A549 (cell line): ENCODE data around the gene KRT7. TPM values are rescaled to one million over a fixed set of nuclear protein-coding genes. Genes with fewer than 3 reads are reported as not detected.

ENCODE experiments used
- ATAC-seq, 2 experiments: fragments of 200-7000 bp in 1 of 2; fragments of >200 bp in 1 of 2; cut with Nextera tagmentation in 1 of 2; cut with Tn5 transposase in 1 of 2; 3 replicates each; pipeline versions ENCODE4 v1.8.0 to v1.9.1; 2018 to 2020; ENCODE audit warnings: mild to moderate bottlenecking in 1 of 2, moderate library complexity in 1 of 2
- CTCF ChIA-PET: fragments of 300-600 bp; sonication (Branson Sonifier 250); formaldehyde crosslinking; extraction: SDS; loops from one replicate; lab custom pipeline; 2021; ENCODE audit warnings: antibody characterized with exemption, inconsistent platforms; lab: Yijun Ruan, JAX
- POLR2A ChIA-PET: fragments of 350-600 bp; formaldehyde crosslinking; extraction: SDS; loops from one replicate; lab custom pipeline; 2021; ENCODE audit warnings: antibody characterized with exemption, inconsistent platforms; lab: Yijun Ruan, JAX
- DNase-seq, 2 experiments: peaks; one replicate each; pipeline versions ENCODE4 v3.0.0 to v3.0.0-alpha.2; 2011 to 2016; ENCODE audit warnings: low read depth in 1 of 2, low spot score in 1 of 2
- FAIRE-seq: peaks from 2 replicates; lab custom pipeline; 2011; peaks lifted over from hg19 to GRCh38; lab: Jason Lieb, UNC
- H3K27ac ChIP-seq, 2 experiments: fragments of >200 bp; sonication (Bioruptor Twin); formaldehyde crosslinking; 3 replicates each; pipeline ENCODE4 v1.5.1; 2016 to 2017
- H3K4me1 ChIP-seq: fragments of >200 bp; sonication (Bioruptor Twin); formaldehyde crosslinking; 3 replicates; pipeline ENCODE4 v1.6.1; 2016
- H3K4me2 ChIP-seq: fragments of >200 bp; sonication (Bioruptor Twin); formaldehyde crosslinking; 3 replicates; pipeline ENCODE4 v1.6.1; 2016
- H3K4me3 ChIP-seq: fragments of >200 bp; sonication (Bioruptor Twin); formaldehyde crosslinking; 3 replicates; pipeline ENCODE4 v1.5.1; 2016
- H3K9me3 ChIP-seq: fragments of >200 bp; sonication (Bioruptor Twin); formaldehyde crosslinking; 3 replicates; pipeline ENCODE4 v1.6.1; 2016
- BHLHE40 ChIP-seq: IDR thresholded peaks from 2 replicates; pipeline ENCODE4 v1.6.1; 2012; ENCODE audit warnings: low read depth, low read length, inconsistent platforms
- CEBPB ChIP-seq, 2 experiments: fragments of >200 bp in 1 of 2; sonication (Bioruptor Twin) in 1 of 2; formaldehyde crosslinking in 1 of 2; IDR thresholded peaks; 2 replicates each; pipeline ENCODE4 v1.6.1; 2012 to 2016
- CHD4 ChIP-seq: fragments of 200-600 bp; sonication (generic); IDR thresholded peaks from 2 replicates; pipeline ENCODE4 v1.6.1; 2016; ENCODE audit warnings: antibody characterized with exemption, mild to moderate bottlenecking, borderline replicate concordance
- EHF ChIP-seq: fragments of 250-450 bp; sonication (Bioruptor Pico); IDR thresholded peaks from 2 replicates; pipeline ENCODE4 v1.5.0; 2020; ENCODE audit warnings: mild to moderate bottlenecking
- EHMT2 ChIP-seq: fragments of 200-600 bp; sonication (generic); IDR thresholded peaks from 2 replicates; pipeline ENCODE4 v1.6.1; 2016; ENCODE audit warnings: antibody characterized with exemption, low read depth, mild to moderate bottlenecking, moderate library complexity
- EP300 ChIP-seq, 2 experiments: fragments of >200 bp; sonication (Bioruptor Twin); formaldehyde crosslinking; IDR thresholded peaks; 2 replicates in 1 of 2; 3 replicates in 1 of 2; pipeline ENCODE4 v1.6.1; 2016 to 2017
- ESRRA ChIP-seq: fragments of 150-350 bp; IDR thresholded peaks from 2 replicates; pipeline ENCODE4 v1.6.1; 2014; ENCODE audit warnings: mild to moderate bottlenecking, low read length, borderline replicate concordance
- FOSB ChIP-seq: fragments of 250-450 bp; sonication (Bioruptor Pico); IDR thresholded peaks from 2 replicates; pipeline ENCODE4 v1.5.0; 2020; ENCODE audit warnings: mild to moderate bottlenecking, moderate library complexity
- FOXS1 ChIP-seq: fragments of 250-450 bp; sonication (Bioruptor Pico); IDR thresholded peaks from 2 replicates; pipeline ENCODE4 v1.5.0; 2020; ENCODE audit warnings: mild to moderate bottlenecking, moderate library complexity
- GATA3 ChIP-seq: IDR thresholded peaks from 2 replicates; pipeline ENCODE4 v1.6.1; 2012; ENCODE audit warnings: borderline replicate concordance
- HEYL ChIP-seq: fragments of 250-450 bp; sonication (Bioruptor Pico); IDR thresholded peaks from 2 replicates; pipeline ENCODE4 v1.8.0; 2021; ENCODE audit warnings: mild to moderate bottlenecking, moderate library complexity
- HOXB5 ChIP-seq: fragments of 250-450 bp; sonication (Bioruptor Pico); IDR thresholded peaks from 2 replicates; pipeline ENCODE4 v1.5.0; 2020; ENCODE audit warnings: mild to moderate bottlenecking, moderate library complexity
- JUN ChIP-seq, 2 experiments: fragments of >200 bp; sonication (Bioruptor Twin); formaldehyde crosslinking; IDR thresholded peaks; 2 replicates in 1 of 2; 3 replicates in 1 of 2; pipeline ENCODE4 v1.6.1; 2016 to 2017
- JUNB ChIP-seq: fragments of >200 bp; sonication (Bioruptor Twin); formaldehyde crosslinking; IDR thresholded peaks from 2 replicates; pipeline ENCODE4 v1.6.1; 2016
- KDM5A ChIP-seq: fragments of 200-600 bp; sonication (generic); IDR thresholded peaks from 2 replicates; pipeline ENCODE4 v1.6.1; 2016; ENCODE audit warnings: antibody characterized with exemption, mild to moderate bottlenecking
- MYC ChIP-seq: IDR thresholded peaks from 2 replicates; pipeline ENCODE4 v1.6.1; 2012; ENCODE audit warnings: mild to moderate bottlenecking, inconsistent platforms, low read length, improper control_type of control experiment, borderline replicate concordance
- NR3C1 ChIP-seq: fragments of >200 bp; sonication (Bioruptor Twin); formaldehyde crosslinking; IDR thresholded peaks from 3 replicates; pipeline ENCODE4 v1.6.1; 2017
- PHF8 ChIP-seq: fragments of 200-600 bp; sonication (generic); IDR thresholded peaks from 2 replicates; pipeline ENCODE4 v1.6.1; 2016; ENCODE audit warnings: low read depth, mild to moderate bottlenecking, antibody characterized with exemption, moderate library complexity, borderline replicate concordance
- POLR2AphosphoS2 ChIP-seq: conservative IDR thresholded peaks from 2 replicates; pipeline ENCODE4 v1.6.1; 2012; ENCODE audit warnings: low read length, improper control_type of control experiment, inconsistent platforms
- RAD21 ChIP-seq, 2 experiments: fragments of >200 bp in 1 of 2; sonication (Bioruptor Twin) in 1 of 2; formaldehyde crosslinking in 1 of 2; IDR thresholded peaks in 1 of 2; conservative IDR thresholded peaks in 1 of 2; 2 replicates in 1 of 2; 3 replicates in 1 of 2; pipeline ENCODE4 v1.6.1; 2012 to 2018; ENCODE audit warnings: inconsistent platforms in 1 of 2
- RARB ChIP-seq: fragments of 250-450 bp; sonication (Bioruptor Pico); IDR thresholded peaks from 2 replicates; pipeline ENCODE4 v1.8.0; 2021; ENCODE audit warnings: mild to moderate bottlenecking, moderate library complexity
- RFX5 ChIP-seq: fragments of 450-650 bp; IDR thresholded peaks from 2 replicates; pipeline ENCODE4 v1.7.1; 2014; ENCODE audit warnings: antibody characterized with exemption, mild to moderate bottlenecking, moderate library complexity
- SMC3 ChIP-seq: fragments of >200 bp; sonication (Bioruptor Twin); formaldehyde crosslinking; IDR thresholded peaks from 3 replicates; pipeline ENCODE4 v1.6.1; 2018; ENCODE audit warnings: inconsistent platforms
- SREBF2 ChIP-seq: fragments of 450-650 bp; IDR thresholded peaks from 2 replicates; pipeline ENCODE4 v1.6.1; 2014; ENCODE audit warnings: mild to moderate bottlenecking, moderate library complexity
- ZNF302 ChIP-seq: fragments of 250-450 bp; sonication (Bioruptor Pico); IDR thresholded peaks from 2 replicates; pipeline ENCODE4 v1.9.0; 2021; ENCODE audit warnings: inconsistent platforms, mild to moderate bottlenecking, moderate library complexity
- WGBS: methylation state at CpG from one replicate; pipeline ENCODE4 v1.1.6; 2017; ENCODE audit errors: missing lambda C conversion rate; 5-methylcytosine and 5-hydroxymethylcytosine counted together
- polyA plus RNA-seq, 4 experiments: library from polyadenylated mRNA; depleted of rRNA in 3 of 4; stranded (reverse); fragments of >200 nt; fragmentation: RNase III in 1 of 4; extraction: RNeasy Plus Mini Kit Qiagen cat#74134 plus additional on column Dnase treatment in 1 of 4; gene quantifications; 2 replicates in 3 of 4; 3 replicates in 1 of 4; pipeline ENCODE4 v1.2.3, GENCODE V29; 2011 to 2017
- TF ChIP-seq, protein P1 (sequence below): fragments of >200 bp; sonication (Bioruptor Twin); formaldehyde crosslinking; IDR thresholded peaks from 3 replicates; pipeline ENCODE4 v1.6.1; 2016
- TF ChIP-seq, protein P2 (sequence below): fragments of >200 bp; sonication (Bioruptor Twin); formaldehyde crosslinking; IDR thresholded peaks from 2 replicates; pipeline ENCODE4 v1.6.1; 2016
- TF ChIP-seq, protein P3 (sequence below): IDR thresholded peaks from 2 replicates; pipeline ENCODE4 v1.6.1; 2012
- TF ChIP-seq, protein P4 (sequence below): fragments of 450-650 bp; IDR thresholded peaks from 2 replicates; pipeline ENCODE4 v1.6.1; 2014; ENCODE audit warnings: antibody characterized with exemption
- TF ChIP-seq, protein P5 (sequence below): fragments of 250-450 bp; sonication (Bioruptor Pico); IDR thresholded peaks from 2 replicates; pipeline ENCODE4 v1.5.0; 2020; ENCODE audit warnings: low read depth, mild to moderate bottlenecking, moderate library complexity

The KRT7 gene
- polyA plus RNA-seq, 2 of the 4 experiments (the other 2 are of a cell fraction): 2,623 to 3,055 TPM

DNA sequence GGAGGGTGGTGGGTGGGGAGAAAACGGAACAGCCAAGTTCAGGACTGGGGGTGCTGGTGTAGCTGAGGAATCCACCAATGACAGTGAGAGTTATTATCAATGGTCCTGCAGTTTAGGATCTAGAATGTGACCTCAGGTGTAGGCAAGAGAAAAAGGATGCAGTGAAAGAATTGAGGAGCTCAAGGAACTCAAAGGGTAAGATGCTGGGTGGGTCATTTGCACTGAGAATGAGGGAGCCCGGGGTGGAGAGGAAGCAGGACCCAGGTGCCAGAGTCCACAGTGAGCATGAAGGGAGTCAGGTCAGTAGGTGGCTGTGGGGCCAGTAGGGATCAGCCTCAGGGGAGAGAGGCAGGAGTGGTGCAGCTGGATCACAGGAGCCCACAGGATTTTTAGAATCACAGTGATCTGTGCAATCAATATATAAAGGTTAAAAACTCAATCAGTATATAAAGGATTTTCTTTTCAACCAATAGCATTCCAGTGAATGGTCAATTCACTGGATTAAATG, 3.2 kb upstream of the KRT7 start:
- 40% methylated on average over 2 of the region's 2 CpGs for WGBS
- no peak for FAIRE-seq
- TF ChIP-seq, protein P1, sequence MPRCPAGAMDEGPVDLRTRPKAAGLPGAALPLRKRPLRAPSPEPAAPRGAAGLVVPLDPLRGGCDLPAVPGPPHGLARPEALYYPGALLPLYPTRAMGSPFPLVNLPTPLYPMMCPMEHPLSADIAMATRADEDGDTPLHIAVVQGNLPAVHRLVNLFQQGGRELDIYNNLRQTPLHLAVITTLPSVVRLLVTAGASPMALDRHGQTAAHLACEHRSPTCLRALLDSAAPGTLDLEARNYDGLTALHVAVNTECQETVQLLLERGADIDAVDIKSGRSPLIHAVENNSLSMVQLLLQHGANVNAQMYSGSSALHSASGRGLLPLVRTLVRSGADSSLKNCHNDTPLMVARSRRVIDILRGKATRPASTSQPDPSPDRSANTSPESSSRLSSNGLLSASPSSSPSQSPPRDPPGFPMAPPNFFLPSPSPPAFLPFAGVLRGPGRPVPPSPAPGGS: no peak
- no peak for TF ChIP-seq BHLHE40
- no peak for TF ChIP-seq GATA3
- TF ChIP-seq ESRRA: no peak
- TF ChIP-seq EHF: no peak
- TF ChIP-seq KDM5A: no peak
- no peak for TF ChIP-seq CHD4
- TF ChIP-seq JUNB: no peak
- no peak for TF ChIP-seq RAD21 (conservative IDR thresholded peaks at IDR 0.05 in 1 of 2, IDR thresholded peaks at IDR 0.05 in 1 of 2)
- no peak for TF ChIP-seq RARB
- TF ChIP-seq ZNF302 (CRISPR knock-in tag): no peak
- no peak for TF ChIP-seq SREBF2
- TF ChIP-seq RFX5: no peak
- TF ChIP-seq, all 56 proteins: peak for 0
- ATAC-seq (0 out of 6 replicates have a peak, but pooled peaks of 1 of the 2 experiments have one; percentile 2), DNase-seq (no peak)
- Histone ChIP-seq H3K27ac (peak overlapping the region; percentile 97), H3K4me3 (no peak overlapping the region), H3K4me2 (peak overlapping the region; percentile 99), H3K4me1 (peaks cover 45% of the 10 kb centered on the region), H3K9me3 (no peaks in the 10 kb centered on the region)
- ChIA-PET POLR2A (interaction anchor here (0.8 to 1.6 kb wide), 4 partner anchors 8 to 51 kb away, joined by 3 to 5 read pairs (median 4); no protein-coding TSS in a partner anchor), CTCF (interaction anchor here (0.7 to 13.1 kb wide), 19 partner anchors 7 to 650 kb away, joined by 3 to 182 read pairs (median 4); no protein-coding TSS in a partner anchor)

DNA sequence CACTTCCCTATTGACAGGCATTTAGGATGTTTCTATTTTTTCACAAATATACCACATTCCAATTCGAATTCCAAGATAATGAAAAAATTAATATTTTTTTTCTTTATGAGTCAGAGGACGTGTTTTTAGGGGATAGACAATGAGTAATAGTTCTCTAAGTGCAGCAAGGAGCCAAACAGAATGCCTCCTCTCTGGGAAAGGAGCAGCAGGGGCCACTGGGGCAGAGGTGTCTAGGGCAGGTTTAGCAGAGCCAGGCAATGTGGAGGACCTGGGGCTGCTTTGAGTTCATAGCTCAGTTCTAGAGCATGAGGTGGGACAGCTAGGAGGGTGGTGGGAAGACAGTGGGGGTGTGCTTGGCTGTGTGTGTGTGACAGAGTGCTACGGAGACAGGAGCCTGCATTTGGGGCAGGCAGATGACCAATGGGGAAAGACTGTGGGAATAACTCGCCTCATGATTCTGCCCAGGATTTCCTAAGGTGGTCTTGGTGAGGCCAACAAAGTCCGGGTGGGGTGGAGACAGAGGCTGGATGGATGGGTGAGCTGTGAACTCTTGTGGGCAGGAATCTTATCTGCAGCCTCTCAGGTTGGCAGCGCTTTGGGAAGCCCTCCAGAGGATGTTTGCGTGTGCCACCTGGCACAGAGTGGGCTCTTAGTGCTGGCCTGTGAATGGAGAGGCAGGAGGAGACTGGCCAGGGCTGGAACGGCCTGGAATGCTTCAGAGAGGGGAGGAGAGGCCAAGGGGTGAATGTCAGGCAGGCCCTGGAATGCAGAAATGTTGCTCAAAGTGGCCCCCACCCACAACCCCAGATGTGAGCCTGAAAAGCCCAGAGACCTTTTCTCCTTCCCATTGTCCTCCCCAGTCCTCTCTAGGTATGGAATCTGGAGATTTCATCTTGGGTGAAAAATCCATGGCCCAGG, 2.4 kb upstream of the KRT7 start:
- peak; percentile 30 to 55; a peak in 3 of 6 replicates for ATAC-seq
- DNase-seq: peak in 1 of 2 experiments; percentile 76
- ChIA-PET POLR2A (interaction anchor here (0.8 to 5.7 kb wide), 6 partner anchors 8 to 50 kb away, joined by 3 to 43 read pairs (median 4); partner anchors contain the start of gene KRT80), CTCF (interaction anchor here (0.7 to 13.1 kb wide), 21 partner anchors 8 to 649 kb away, joined by 3 to 182 read pairs (median 5); partner anchors contain the start of gene KRT80)
- H3K9me3 ChIP-seq: no peaks in the 10 kb centered on the region
- peak overlapping the region; percentile 99 for H3K4me2 ChIP-seq
- no peak for FAIRE-seq
- WGBS: 20% methylated on average over 8 of the region's 8 CpGs
- peaks cover 48% of the 10 kb centered on the region for H3K4me1 ChIP-seq
- no peak overlapping the region for H3K4me3 ChIP-seq
- H3K27ac ChIP-seq: peak overlapping the region; percentile 97
- peak; percentile 62; the same call in 1 of the 2 replicates for TF ChIP-seq FOSB (CRISPR knock-in tag)
- TF ChIP-seq RARB: no peak
- 0 out of 5 replicates have a peak, but pooled peaks of 1 of the 2 experiments have one; percentile 14 for TF ChIP-seq RAD21 (conservative IDR thresholded peaks at IDR 0.05 in 1 of 2, IDR thresholded peaks at IDR 0.05 in 1 of 2)
- TF ChIP-seq, protein P2, sequence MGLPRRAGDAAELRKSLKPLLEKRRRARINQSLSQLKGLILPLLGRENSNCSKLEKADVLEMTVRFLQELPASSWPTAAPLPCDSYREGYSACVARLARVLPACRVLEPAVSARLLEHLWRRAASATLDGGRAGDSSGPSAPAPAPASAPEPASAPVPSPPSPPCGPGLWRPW: no peak
- TF ChIP-seq NR3C1: no peak
- TF ChIP-seq POLR2AphosphoS2: no peak
- no peak; the same call in 1 of the 2 replicates for TF ChIP-seq HOXB5 (CRISPR knock-in tag)
- no peak for TF ChIP-seq SREBF2
- TF ChIP-seq, protein P3, sequence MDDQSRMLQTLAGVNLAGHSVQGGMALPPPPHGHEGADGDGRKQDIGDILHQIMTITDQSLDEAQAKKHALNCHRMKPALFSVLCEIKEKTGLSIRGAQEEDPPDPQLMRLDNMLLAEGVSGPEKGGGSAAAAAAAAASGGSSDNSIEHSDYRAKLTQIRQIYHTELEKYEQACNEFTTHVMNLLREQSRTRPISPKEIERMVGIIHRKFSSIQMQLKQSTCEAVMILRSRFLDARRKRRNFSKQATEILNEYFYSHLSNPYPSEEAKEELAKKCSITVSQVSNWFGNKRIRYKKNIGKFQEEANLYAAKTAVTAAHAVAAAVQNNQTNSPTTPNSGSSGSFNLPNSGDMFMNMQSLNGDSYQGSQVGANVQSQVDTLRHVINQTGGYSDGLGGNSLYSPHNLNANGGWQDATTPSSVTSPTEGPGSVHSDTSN: no peak
- TF ChIP-seq, protein P4, sequence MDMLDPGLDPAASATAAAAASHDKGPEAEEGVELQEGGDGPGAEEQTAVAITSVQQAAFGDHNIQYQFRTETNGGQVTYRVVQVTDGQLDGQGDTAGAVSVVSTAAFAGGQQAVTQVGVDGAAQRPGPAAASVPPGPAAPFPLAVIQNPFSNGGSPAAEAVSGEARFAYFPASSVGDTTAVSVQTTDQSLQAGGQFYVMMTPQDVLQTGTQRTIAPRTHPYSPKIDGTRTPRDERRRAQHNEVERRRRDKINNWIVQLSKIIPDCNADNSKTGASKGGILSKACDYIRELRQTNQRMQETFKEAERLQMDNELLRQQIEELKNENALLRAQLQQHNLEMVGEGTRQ: no peak
- no peak for TF ChIP-seq BHLHE40
- peak; percentile 67 to 71; a peak in 2 of 5 replicates for TF ChIP-seq EP300 (IDR thresholded peaks at IDR 0.05)
- peak; percentile 90 for TF ChIP-seq JUNB
- no peak for TF ChIP-seq EHMT2
- TF ChIP-seq CEBPB (IDR thresholded peaks at IDR 0.05): peak in 1 of 2 experiments; percentile 67; a peak in 1 of 4 replicates
- TF ChIP-seq FOXS1 (CRISPR knock-in tag): no peak; the same call in 1 of the 2 replicates
- TF ChIP-seq MYC: no peak
- no peak for TF ChIP-seq HEYL (CRISPR knock-in tag)
- TF ChIP-seq SMC3: no peak
- TF ChIP-seq PHF8: no peak
- peak; percentile 30 to 48; a peak in 2 of 5 replicates for TF ChIP-seq JUN (IDR thresholded peaks at IDR 0.05)
- TF ChIP-seq, protein P1: no peak
- TF ChIP-seq, protein P5, sequence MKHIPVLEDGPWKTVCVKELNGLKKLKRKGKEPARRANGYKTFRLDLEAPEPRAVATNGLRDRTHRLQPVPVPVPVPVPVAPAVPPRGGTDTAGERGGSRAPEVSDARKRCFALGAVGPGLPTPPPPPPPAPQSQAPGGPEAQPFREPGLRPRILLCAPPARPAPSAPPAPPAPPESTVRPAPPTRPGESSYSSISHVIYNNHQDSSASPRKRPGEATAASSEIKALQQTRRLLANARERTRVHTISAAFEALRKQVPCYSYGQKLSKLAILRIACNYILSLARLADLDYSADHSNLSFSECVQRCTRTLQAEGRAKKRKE: no peak
